Activated CD4-positive, CD25-positive, alpha-beta regulatory T cell (primary cell): Measurements from ENCODE around the gene TMEM231.
"Not testable (repeated sequence)": the region's sequence is repeated elsewhere in the genome, so short reads cannot be mapped to it uniquely, and the experiment has no call there.

Experiments
- DNase-seq, 4 experiments: peaks; one replicate each; lab custom pipeline; 2025; lab: John Stamatoyannopoulos, UW

TMEM231 gene

DNA sequence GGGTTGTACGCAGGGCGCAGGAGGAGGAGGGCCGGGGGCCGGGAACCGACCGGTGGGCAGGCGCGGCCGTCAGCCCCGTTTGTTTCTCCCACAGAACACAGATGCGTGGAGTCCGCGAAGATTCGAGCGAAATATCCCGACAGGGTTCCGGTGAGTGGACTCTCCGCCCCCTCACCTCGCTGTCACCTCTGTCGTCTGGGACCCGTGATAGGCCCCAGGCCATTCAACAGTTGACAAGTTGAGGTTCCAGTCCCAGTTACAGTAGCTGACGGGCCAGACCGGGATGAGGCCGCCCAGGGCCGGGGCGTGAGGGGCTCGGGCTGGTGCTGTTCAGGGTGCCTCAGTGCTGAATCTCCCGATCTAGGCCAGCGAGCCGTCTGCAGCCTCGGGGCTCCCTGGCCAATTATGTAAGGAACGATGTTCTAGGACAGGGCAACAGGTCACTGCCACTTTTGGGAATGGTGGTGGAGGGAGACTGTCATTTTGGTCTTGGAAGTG lies 10.8 kb upstream of the TMEM231 start:
- DNase-seq: peak in 2 of 4 experiments; percentile 5 to 29

DNA sequence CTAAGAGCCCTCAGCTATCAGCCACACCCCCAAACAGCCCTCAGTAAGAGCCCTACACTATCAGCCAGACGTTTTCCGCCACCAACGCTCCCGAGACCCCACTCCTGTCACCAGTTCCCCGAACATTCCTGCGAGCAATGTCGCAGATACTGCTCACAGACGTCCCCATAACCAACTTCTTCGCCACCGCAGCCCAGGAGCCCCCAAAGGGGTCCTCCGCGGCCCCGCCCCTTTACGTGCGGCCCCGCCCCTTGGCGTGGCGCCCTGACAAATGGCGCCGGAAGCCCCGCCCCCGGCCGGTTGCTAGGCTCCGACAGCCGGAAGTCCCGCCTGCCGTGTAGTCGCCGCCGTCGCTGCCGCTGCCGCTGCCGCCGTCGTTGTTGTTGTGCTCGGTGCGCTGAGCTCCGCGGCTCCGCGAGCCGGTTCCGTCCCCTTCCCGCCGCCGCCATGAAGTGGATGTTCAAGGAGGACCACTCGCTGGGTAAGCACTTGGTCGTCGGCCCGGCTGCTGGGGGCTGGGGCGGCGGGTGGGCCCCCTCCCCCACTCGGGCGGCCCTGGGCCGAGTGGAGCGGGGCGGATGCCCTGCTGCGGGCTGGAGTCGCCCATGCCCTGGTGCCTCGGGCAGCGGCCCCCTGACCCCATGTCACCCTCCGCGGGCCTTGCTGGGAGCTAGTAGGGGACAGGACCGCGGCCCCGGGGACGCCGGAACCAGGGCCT lies 10.1 kb upstream of the TMEM231 start, which contains the start of gene GABARAPL2:
Gene GABARAPL2 (plus strand): TSS at position 340 of the 718 bp plus-strand sequence. CDS start 108 bp downstream, at position 448.
- peak; percentile 79 to 86 (median 84) for DNase-seq

- no peak for DNase-seq
Observed at GRCh38 chr16:75565640-75566039, 9.6 kb upstream of the TMEM231 start.

DNA sequence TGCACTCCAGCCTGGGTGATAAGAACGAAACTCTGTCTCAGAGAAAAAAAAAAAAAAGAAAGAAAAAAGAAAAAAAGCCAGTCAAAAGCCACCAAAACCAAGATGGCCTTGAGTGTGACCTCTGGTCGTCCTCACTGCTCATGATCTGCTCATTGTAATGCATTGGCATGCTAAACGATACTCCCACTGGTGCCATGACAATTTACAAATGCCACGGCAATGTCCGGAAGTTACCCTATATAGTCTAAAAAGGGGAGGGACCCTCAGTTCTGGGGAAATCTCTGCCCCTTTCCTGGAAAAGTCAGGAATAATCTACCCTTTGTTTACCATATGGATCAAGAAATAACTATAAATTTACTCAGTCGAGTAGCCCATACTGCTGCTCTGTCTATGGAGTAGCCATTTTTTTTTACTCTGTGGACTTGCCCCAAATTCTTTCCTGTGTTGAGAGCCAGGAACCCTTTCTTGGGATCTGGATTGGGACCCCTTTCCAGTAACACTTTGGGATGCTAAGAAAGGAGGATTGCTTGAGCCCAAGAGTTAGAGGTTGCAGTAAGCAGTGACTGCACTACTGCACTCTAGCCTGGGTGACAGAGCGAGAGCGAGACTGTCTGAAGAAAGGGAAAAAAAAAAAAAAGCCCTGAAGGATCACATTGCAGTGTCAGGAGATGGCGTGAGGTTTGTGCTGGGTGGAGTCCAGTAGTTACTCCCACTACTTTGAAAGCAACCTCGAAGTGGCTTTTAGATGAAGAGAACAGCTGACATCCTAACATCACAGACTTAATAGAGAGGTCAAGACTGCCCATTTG lies 3.7 kb upstream of the TMEM231 start:
- no peak for DNase-seq

DNA sequence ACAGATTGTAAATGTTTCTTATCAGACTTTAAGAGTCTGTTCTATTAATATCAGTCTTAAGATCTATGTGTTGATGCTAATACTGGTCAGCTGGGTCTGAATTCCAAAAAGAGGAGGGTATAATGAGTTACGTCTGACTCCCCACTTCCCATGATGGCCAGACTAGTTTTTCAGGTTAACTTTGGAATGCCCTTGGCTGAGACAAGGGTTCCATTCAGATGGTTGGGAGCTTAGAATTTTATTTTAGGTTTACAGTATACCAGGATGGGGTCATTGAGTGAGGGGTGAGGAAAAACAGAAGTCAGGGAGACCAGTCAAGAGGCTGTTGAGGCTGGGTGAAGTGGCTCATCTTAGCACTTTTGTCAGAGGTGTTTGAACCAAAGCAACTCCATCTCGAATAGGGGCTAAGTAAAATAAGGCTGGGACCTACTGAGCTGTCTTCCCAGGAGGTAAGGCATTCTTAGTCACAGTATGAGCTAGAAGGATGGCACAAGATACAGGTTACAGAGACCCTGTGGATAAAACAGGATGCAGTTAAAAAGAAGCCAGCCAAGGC lies 2.9 kb upstream of the TMEM231 start:
- DNase-seq: no peak

GRCh38 chr16:75556431-75556950 lies 439 bp upstream of the TMEM231 start:
- no peak for DNase-seq

GRCh38 chr16:75555213-75555706 lies 792 bp downstream of the TMEM231 start:
- DNase-seq: no peak

DNA sequence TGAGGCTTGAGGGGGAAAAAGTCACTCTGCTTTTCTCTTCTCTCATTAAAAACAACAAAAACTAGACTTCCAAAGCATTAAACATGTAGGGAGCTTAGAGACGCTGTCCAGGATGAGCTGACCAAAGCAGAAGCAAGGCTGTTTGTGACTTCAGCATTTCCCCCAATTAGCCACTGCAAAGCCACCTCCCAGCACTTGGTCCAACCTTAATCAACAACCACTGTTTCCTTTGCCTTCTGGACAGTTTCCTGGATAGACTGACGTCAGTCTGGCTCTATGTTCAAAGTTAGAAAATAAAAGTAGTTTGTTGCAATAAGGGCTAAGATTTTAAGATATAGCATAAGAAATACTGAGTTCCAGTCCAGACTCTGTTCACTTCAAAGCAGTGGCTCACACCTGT lies 3.1 kb downstream of the TMEM231 start:
- no peak for DNase-seq

DNA sequence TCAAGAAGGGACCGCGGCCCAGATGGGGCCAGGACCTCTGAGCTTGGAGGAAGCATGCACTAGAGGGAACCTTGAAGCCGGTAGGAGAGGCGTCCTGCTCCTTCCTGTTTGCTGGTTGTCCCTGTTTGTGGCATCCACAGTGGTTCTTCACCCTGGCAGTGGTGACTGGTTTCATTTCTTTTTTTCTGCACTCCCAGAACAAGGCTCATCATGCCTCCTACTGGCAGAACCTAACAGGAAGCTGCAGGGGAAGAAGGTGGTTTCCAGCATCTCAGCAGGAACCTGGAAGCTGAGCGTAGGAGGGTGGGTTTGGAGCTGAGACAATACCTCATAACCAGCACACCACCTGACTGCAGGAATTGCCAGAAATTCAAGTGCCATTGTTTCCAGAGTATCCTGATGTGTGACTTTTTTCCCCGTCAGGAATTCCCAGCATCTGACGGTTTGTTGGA lies 5.8 kb downstream of the TMEM231 start:
- no peak for DNase-seq

- DNase-seq: not testable (repeated sequence)
Observed at GRCh38 chr16:75548456-75548855, 7.6 kb downstream of the TMEM231 start.

DNA sequence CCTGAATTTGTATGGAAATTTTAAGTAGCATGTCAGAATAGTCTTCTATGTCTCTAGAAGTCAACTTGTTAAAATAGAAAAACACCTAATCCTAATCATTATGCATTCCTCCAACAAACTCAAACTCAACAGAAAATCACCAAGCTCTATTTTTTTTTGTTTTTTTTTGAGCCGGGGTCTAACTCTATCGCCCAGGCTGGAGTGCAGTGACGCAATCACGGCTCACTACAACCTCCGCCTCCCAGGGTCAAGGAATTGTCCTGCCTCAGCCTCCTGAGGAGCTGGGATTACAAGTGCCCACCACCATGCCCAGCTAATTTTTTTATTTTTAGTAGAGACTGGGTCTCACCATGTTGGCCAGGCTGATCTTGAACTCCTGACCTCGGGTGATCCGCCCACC lies 9.8 kb downstream of the TMEM231 start:
- DNase-seq: no peak

DNA sequence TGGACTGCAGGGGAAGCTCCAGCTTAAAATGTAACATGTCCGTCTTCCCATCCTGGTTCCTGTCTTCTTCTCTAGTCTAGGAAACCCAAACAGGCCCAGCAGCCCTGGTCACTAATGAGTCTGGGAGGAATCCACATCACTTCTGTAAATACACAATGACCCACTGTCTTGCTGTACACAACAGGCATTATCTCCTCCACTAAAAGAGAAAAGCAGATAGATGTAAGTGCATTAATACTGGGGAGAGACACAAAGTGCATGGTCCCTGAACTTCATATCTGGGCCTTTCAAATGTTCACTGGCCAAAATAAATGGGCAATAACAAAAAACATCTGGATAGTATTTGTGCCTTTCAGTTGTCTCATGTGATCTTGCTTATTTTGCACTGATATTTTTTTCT lies 10.2 kb downstream of the TMEM231 start:
- DNase-seq: not testable (repeated sequence)

DNA sequence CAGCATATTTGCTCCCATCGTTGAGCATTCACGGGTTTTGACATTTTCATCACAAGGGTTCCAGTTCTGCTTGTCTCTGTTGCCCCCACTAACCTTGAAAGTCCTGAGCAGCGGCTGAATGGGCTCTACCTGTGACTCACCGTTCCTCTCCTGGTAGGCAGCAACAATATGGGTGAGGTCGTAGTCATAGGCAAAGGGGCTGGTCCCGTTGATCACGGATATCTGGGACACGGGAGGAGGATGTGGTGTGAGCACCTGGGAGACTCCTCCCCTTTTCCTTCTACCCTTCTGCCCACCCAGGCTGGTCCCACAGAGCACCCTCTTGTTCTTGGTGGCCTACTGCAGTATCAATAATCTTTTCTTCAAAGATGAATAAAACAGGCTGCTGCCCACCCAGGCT lies 13.6 kb downstream of the TMEM231 start:
- DNase-seq: not testable (repeated sequence)

GRCh38 chr16:75541236-75541635 lies 14.8 kb downstream of the TMEM231 start:
- no peak for DNase-seq

GRCh38 chr16:75538882-75539565 lies 17.0 kb downstream of the TMEM231 start:
- DNase-seq: not testable (repeated sequence)

- no peak for DNase-seq
Observed at GRCh38 chr16:75537776-75538175, 18.3 kb downstream of the TMEM231 start.

DNA sequence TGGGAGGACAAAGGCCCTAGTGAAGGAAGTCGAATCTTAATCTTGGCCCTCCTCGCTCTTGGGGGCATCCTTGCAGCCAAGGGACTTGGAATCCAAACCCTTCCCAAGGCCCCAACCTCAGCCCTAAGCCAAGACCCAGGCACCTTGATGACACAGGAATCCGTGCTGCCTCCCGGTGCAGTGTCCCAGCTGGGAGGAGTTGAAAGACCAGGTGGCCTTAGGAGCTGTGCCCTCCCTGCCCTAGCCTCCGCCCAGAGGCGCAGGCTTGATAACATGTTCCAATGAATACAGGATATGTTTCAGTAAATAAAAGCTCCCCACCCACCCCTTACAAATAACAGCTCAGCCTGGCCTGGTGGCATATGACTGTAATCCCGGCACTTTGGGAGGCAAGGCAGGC lies 20.2 kb downstream of the TMEM231 start, which contains the start of gene CHST5:
Gene CHST5 (minus strand): TSS at position 208 of the 400 bp plus-strand sequence. CDS start 5,724 bp downstream, outside the sequence.
- DNase-seq: no peak

DNA sequence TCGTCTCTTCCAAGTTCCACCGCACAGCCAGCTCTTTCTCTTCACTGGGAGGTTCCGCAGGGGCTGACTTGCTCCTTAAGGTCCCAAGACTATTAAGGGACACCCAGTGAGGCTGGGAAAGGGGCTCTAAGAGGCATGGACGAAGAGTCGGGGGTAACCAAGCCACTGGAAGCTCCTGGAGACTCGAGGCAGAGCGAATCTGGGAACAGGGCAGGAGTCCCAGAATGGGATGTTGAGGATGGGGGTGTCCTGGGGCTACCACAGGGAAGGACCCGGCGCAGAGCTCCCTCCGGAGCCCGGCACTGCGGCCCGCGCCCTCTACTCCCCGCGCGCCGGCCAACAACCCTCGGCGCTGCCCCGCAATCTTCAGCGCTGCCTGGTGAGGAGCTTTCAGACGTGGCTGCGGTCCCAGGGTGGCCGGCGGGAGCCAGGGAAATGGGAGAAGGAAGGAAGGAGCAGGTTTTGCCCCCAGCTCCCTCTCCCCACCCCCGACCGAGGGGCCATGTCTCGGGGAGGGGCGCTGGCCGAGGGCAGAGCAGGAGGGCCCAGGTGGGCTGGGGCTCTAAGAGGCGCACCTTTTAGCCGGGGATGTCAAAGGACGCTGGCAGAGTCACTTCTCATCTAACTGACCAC lies 20.7 kb downstream of the TMEM231 start:
- DNase-seq: no peak

GRCh38 chr16:75534560-75535205 lies 21.4 kb downstream of the TMEM231 start:
- no peak for DNase-seq

GRCh38 chr16:75532791-75533190 lies 23.3 kb downstream of the TMEM231 start:
- no peak for DNase-seq
